ENCODE measurements around the gene MT1A.

GRCh38 chr16:56601325-56601724, 37.1 kb upstream of the MT1A start:
- TF ChIP-seq CTCF (IDR thresholded peaks at IDR 0.05) (no peak), POLR2A (IDR thresholded peaks at IDR 0.05) (no peak), EP300 (IDR thresholded peaks at IDR 0.05) (no peak)

Measured in tibial nerve (tissue), 4 donors.